ENCODE data around the gene PCSK9. TPM values are rescaled to one million over a fixed set of nuclear protein-coding genes. Genes with fewer than 3 reads are reported as not detected.
"Not testable (repeated sequence)": the region's sequence is repeated elsewhere in the genome, so short reads cannot be mapped to it uniquely, and the experiment has no call there.

PCSK9 gene
- total RNA-seq, 1 experiment from 2014 or later: not detected

DNA sequence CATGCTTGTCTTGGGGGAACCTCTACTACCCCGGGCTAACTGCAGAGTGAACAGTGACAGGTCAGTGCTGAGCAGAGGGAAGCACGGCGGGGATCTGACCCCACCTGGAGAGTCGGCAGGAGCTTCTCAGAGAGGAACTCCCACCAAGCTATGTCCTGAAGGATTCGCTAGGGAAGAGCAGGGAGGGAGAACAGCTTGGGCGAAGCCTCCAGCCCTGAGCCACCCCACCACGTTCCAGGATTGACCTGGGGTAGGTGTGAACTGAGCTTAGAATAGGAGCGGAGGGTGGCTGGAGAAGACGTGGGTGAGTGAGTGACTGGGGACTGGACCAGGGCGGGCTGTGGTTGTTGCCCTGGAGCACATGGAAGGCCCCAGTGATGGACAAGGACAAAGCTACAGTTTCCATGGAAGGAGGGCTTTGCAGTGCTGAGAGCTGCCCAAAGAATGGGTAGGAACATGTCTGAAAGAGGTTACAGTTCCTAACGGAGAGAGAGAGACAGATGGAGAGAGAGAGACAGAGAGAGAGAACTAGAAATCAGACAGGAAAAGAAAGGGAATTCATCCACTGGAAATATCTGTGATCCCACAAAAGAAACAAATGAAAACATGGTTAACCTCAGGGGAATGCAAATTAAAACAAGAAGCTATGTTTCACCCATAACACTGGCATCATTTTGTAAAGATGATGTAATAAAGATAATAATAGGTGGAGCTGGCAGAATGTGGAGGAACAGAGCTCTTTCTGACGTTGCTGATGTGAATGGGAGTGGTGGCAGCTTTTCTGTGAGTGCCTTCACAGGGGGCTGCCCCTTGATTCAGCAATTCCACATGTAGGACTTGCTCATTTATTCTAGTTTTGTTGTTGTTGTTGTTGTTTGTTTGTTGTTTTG lies 23.4 kb upstream of the PCSK9 start:
- H3K4me3 Mint-ChIP-seq (ENCODE audit: unreplicated experiment): no peak overlapping the region
- TF ChIP-seq CTCF (IDR thresholded peaks at IDR 0.05; ENCODE audit: unreplicated experiment): no peak
- DNase-seq (ENCODE audit: unreplicated experiment): no peak
- H3K27me3 Mint-ChIP-seq (ENCODE audit: insufficient read depth, unreplicated experiment): peaks cover 49% of the 10 kb centered on the region
- no peaks in the 10 kb centered on the region for H3K36me3 Mint-ChIP-seq (ENCODE audit: insufficient read depth, unreplicated experiment)
- H3K27ac Mint-ChIP-seq (ENCODE audit: low read depth, unreplicated experiment): no peak overlapping the region
- no peaks in the 10 kb centered on the region for H3K4me1 Mint-ChIP-seq (ENCODE audit: insufficient read depth, unreplicated experiment)
- no peaks in the 10 kb centered on the region for H3K9me3 Mint-ChIP-seq (ENCODE audit: unreplicated experiment)
- BruUV-seq (replicated peaks): no TSS peak
- intact Hi-C loops (cut with micrococcal nuclease): no loop called here
- ChIA-PET CTCF (interaction anchor here (0.9 to 2.3 kb wide), 3 partner anchors 20 to 71 kb away, joined by 3 to 12 read pairs (median 9); no protein-coding TSS in a partner anchor), POLR2A (no interaction called here)

- Mint-ChIP-seq H3K9me3 (ENCODE audit: unreplicated experiment) (no peaks in the 10 kb centered on the region), H3K4me1 (ENCODE audit: insufficient read depth, unreplicated experiment) (peaks cover 11% of the 10 kb centered on the region), H3K27ac (ENCODE audit: low read depth, unreplicated experiment) (no peak overlapping the region), H3K27me3 (ENCODE audit: insufficient read depth, unreplicated experiment) (peaks cover 37% of the 10 kb centered on the region), H3K36me3 (ENCODE audit: insufficient read depth, unreplicated experiment) (no peaks in the 10 kb centered on the region), H3K4me3 (ENCODE audit: unreplicated experiment) (no peak overlapping the region)
- intact Hi-C loops (cut with micrococcal nuclease): no loop called here
- CTCF ChIA-PET: interaction anchor here (0.6 to 4.7 kb wide), 5 partner anchors 11 to 73 kb away, joined by 3 to 53 read pairs (median 4); no protein-coding TSS in a partner anchor
- no peak for DNase-seq (ENCODE audit: unreplicated experiment)
- no TSS peak for BruUV-seq (replicated peaks)
- POLR2A ChIA-PET: no interaction called here
- TF ChIP-seq CTCF (IDR thresholded peaks at IDR 0.05; ENCODE audit: unreplicated experiment): no peak
Measured at GRCh38 chr1:55018395-55018794, 21.0 kb upstream of the PCSK9 start.

- no TSS peak for BruUV-seq (replicated peaks)
- Mint-ChIP-seq H3K36me3 (ENCODE audit: insufficient read depth, unreplicated experiment) (no peaks in the 10 kb centered on the region), H3K9me3 (ENCODE audit: unreplicated experiment) (no peaks in the 10 kb centered on the region), H3K27ac (ENCODE audit: low read depth, unreplicated experiment) (peak overlapping the region; percentile 85), H3K27me3 (ENCODE audit: insufficient read depth, unreplicated experiment) (peaks cover 3% of the 10 kb centered on the region), H3K4me1 (ENCODE audit: insufficient read depth, unreplicated experiment) (peaks cover 27% of the 10 kb centered on the region), H3K4me3 (ENCODE audit: unreplicated experiment) (no peak overlapping the region)
- peak; percentile 93 for DNase-seq (ENCODE audit: unreplicated experiment)
- intact Hi-C loops (cut with micrococcal nuclease): loop anchor here (1.0 kb wide), 4 partner anchors 26 to 350 kb away; no protein-coding TSS in a partner anchor
- peak; percentile 92 for TF ChIP-seq CTCF (IDR thresholded peaks at IDR 0.05; ENCODE audit: unreplicated experiment)
- ChIA-PET POLR2A (interaction anchor here (0.7 to 1.2 kb wide), 2 partner anchors 16 to 77 kb away, joined by 3 to 5 read pairs; no protein-coding TSS in a partner anchor), CTCF (interaction anchor here (0.6 to 4.7 kb wide), 32 partner anchors 9 to 1732 kb away, joined by 3 to 81 read pairs (median 4); partner anchors contain the start of gene BSND)
Measured at GRCh38 chr1:55021942-55022546, 17.3 kb upstream of the PCSK9 start.

DNA sequence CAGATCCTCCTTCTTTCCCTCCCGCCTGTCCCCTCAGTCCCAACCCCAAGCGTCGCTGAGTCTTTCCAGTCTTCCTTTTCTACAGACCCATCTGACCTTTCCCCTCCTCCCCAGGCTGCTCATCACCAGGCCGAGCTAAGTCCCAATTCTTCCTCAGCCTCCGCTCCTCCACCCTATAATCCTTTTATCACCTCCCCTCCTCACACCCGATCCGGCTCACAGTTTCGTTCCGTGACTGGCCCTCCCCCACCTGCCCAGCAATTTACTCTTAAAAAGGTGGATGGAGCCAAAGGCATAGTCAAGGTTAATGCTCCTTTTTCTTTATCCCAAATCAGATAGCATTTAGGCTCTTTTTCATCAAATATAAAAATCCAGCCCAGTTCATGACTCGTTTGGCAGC lies 15.2 kb upstream of the PCSK9 start:
- BruUV-seq (replicated peaks); CTCF ChIA-PET; H3K27me3 Mint-ChIP-seq (ENCODE audit: insufficient read depth, unreplicated experiment); H3K9me3 Mint-ChIP-seq (ENCODE audit: unreplicated experiment); POLR2A ChIA-PET; intact Hi-C loops (cut with micrococcal nuclease); H3K36me3 Mint-ChIP-seq (ENCODE audit: insufficient read depth, unreplicated experiment); H3K27ac Mint-ChIP-seq (ENCODE audit: low read depth, unreplicated experiment); DNase-seq (ENCODE audit: unreplicated experiment); H3K4me3 Mint-ChIP-seq (ENCODE audit: unreplicated experiment): not testable (repeated sequence)
- peaks cover 32% of the 10 kb centered on the region for H3K4me1 Mint-ChIP-seq (ENCODE audit: insufficient read depth, unreplicated experiment)

DNA sequence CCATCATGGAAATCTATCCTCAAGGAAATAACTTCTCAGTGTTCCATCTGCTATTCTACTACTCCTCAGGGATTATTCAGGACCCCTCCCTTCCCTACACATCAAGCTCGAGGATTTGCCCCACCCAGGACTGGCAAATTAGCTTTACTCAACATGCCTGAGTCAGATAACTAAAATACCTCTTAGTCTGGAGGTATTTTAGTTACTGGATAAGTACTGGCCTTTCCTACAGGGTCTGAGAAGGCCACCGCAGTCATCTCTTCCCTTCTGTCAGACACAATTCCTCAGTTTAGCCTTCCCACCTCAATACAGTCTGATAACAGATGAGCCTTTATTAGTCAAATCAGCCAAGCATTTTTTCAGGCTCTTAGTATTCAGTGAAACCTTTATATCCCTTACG lies 12.7 kb upstream of the PCSK9 start:
- intact Hi-C loops (cut with micrococcal nuclease): not testable (repeated sequence)

GRCh38 chr1:55031098-55031497 lies 8.2 kb upstream of the PCSK9 start:
- DNase-seq (ENCODE audit: unreplicated experiment); H3K4me3 Mint-ChIP-seq (ENCODE audit: unreplicated experiment); H3K27ac Mint-ChIP-seq (ENCODE audit: low read depth, unreplicated experiment); BruUV-seq (replicated peaks); intact Hi-C loops (cut with micrococcal nuclease); H3K27me3 Mint-ChIP-seq (ENCODE audit: insufficient read depth, unreplicated experiment); H3K36me3 Mint-ChIP-seq (ENCODE audit: insufficient read depth, unreplicated experiment); POLR2A ChIA-PET; H3K9me3 Mint-ChIP-seq (ENCODE audit: unreplicated experiment): not testable (repeated sequence)
- H3K4me1 Mint-ChIP-seq (ENCODE audit: insufficient read depth, unreplicated experiment): peaks cover 14% of the 10 kb centered on the region
- CTCF ChIA-PET: interaction anchor here (0.9 kb wide), 1 partner anchor 86 kb away, joined by 4 read pairs; no protein-coding TSS in a partner anchor

More for the DNA sequence above, 12.7 kb upstream of the PCSK9 start:
- DNase-seq (ENCODE audit: unreplicated experiment); POLR2A ChIA-PET; H3K27me3 Mint-ChIP-seq (ENCODE audit: insufficient read depth, unreplicated experiment); BruUV-seq (replicated peaks); H3K27ac Mint-ChIP-seq (ENCODE audit: low read depth, unreplicated experiment); H3K9me3 Mint-ChIP-seq (ENCODE audit: unreplicated experiment); H3K4me3 Mint-ChIP-seq (ENCODE audit: unreplicated experiment); H3K36me3 Mint-ChIP-seq (ENCODE audit: insufficient read depth, unreplicated experiment); CTCF ChIA-PET: not testable (repeated sequence)
- peaks cover 30% of the 10 kb centered on the region for H3K4me1 Mint-ChIP-seq (ENCODE audit: insufficient read depth, unreplicated experiment)

Measured in MCF 10A (cell line).